Measurements from ENCODE around the gene UGT1A4. TPM values are rescaled to one million over a fixed set of nuclear protein-coding genes. Genes with fewer than 3 reads are reported as not detected.
"Not testable (repeated sequence)": the region's sequence is repeated elsewhere in the genome, so short reads cannot be mapped to it uniquely, and the experiment has no call there.

Gene UGT1A4
- total and polyA plus RNA-seq, 11 donors, result not detected

GRCh38 chr2:233745073-233745755, 26.7 kb downstream of the UGT1A4 start:
- ATAC-seq, result no peak
- DNase-seq, result no peak
- Histone ChIP-seq H3K27ac (no peak overlapping the region), H3K4me3 (no peak overlapping the region), H3K4me1 (no peaks in the 10 kb centered on the region), H3K9me3 (no peaks in the 10 kb centered on the region), H3K27me3 (peaks cover 0 to 6% (median 0%) of the 10 kb centered on the region in 9 donors), H3K36me3 (no peaks in the 10 kb centered on the region)
- intact Hi-C loops (cut with DNase I), result no loop called here
- 75 to 77% (median 77%) methylated on average over 5 of the region's 5 CpGs for WGBS, 4 donors
- no peak for TF ChIP-seq POLR2A (IDR thresholded peaks at IDR 0.05)
- TF ChIP-seq CTCF (IDR thresholded peaks at IDR 0.05), result no peak

GRCh38 chr2:233745838-233746237, 27.3 kb downstream of the UGT1A4 start:
- H3K4me3 ChIP-seq; H3K27me3 ChIP-seq; H3K4me1 ChIP-seq; ATAC-seq; H3K36me3 ChIP-seq; H3K9me3 ChIP-seq; intact Hi-C loops (cut with DNase I); DNase-seq; H3K27ac ChIP-seq: not testable (repeated sequence)
- WGBS, 4 donors, result 57 to 70% (median 59%) methylated on average over 2 of the region's 2 CpGs

- no peak overlapping the region for H3K27ac ChIP-seq
- DNase-seq (no peak), ATAC-seq (no peak)
- WGBS, 4 donors, result 69 to 77% (median 73%) methylated on average over 9 to 10 of the region's 10 CpGs
- TF ChIP-seq POLR2A (IDR thresholded peaks at IDR 0.05), result no peak
- H3K36me3 ChIP-seq, result no peaks in the 10 kb centered on the region
- H3K27me3 ChIP-seq, result peaks cover 0 to 6% (median 0%) of the 10 kb centered on the region in 9 donors
- no peaks in the 10 kb centered on the region for H3K4me1 ChIP-seq
- H3K9me3 ChIP-seq, result peaks cover 0 to 3% (median 0%) of the 10 kb centered on the region in 12 donors
- intact Hi-C loops (cut with DNase I), result no loop called here
- H3K4me3 ChIP-seq, result no peak overlapping the region
Observed at GRCh38 chr2:233746475-233747282, 28.1 kb downstream of the UGT1A4 start.

GRCh38 chr2:233747283-233747544, 28.7 kb downstream of the UGT1A4 start:
- WGBS, 4 donors, result 83 to 95% (median 87%) methylated on average over 6 of the region's 6 CpGs
- no peak for ATAC-seq
- DNase-seq, result no peak
- no peak overlapping the region for H3K27ac ChIP-seq
- intact Hi-C loops (cut with DNase I), result no loop called here
- no peaks in the 10 kb centered on the region for H3K36me3 ChIP-seq
- H3K27me3 ChIP-seq, result peaks cover 0 to 3% (median 0%) of the 10 kb centered on the region in 9 donors
- no peak overlapping the region for H3K4me3 ChIP-seq
- no peaks in the 10 kb centered on the region for H3K4me1 ChIP-seq
- TF ChIP-seq POLR2A (IDR thresholded peaks at IDR 0.05), result no peak
- TF ChIP-seq CTCF (IDR thresholded peaks at IDR 0.05), result no peak
- H3K9me3 ChIP-seq, result peaks cover 0 to 3% (median 0%) of the 10 kb centered on the region in 12 donors

- H3K4me3 ChIP-seq; ATAC-seq; H3K27me3 ChIP-seq; H3K36me3 ChIP-seq; intact Hi-C loops (cut with DNase I); DNase-seq; H3K9me3 ChIP-seq; H3K4me1 ChIP-seq; H3K27ac ChIP-seq: not testable (repeated sequence)
- WGBS, 4 donors, result 60 to 69% (median 61%) methylated on average over 1 to 2 of the region's 2 CpGs
Observed at GRCh38 chr2:233750689-233751088, 32.2 kb downstream of the UGT1A4 start.

- 59 to 75% (median 70%) methylated on average over 2 of the region's 2 CpGs for WGBS, 4 donors
- intact Hi-C loops (cut with DNase I); H3K27me3 ChIP-seq; H3K4me3 ChIP-seq; ATAC-seq; H3K27ac ChIP-seq; DNase-seq; H3K4me1 ChIP-seq; H3K9me3 ChIP-seq; H3K36me3 ChIP-seq: not testable (repeated sequence)
Observed at GRCh38 chr2:233751212-233752009, 32.9 kb downstream of the UGT1A4 start.
